OCI-LY1 (cell line): ENCODE measurements around the gene BCORL1.
A peak's percentile ranks its signal among the peaks of the same experiment; 100 is the strongest.

Source experiments
- H2AFZ ChIP-seq: fragments of 200-600 bp; sonication (generic), shearing (Covaris generic); 2 replicates; pipeline ENCODE4 v1.6.0; 2014; ENCODE audit warnings: antibody characterized with exemption, mild to moderate bottlenecking, low read length
- H3F3A ChIP-seq: fragments of 200-600 bp; sonication (generic), shearing (Covaris generic); 2 replicates; pipeline ENCODE4 v1.6.0; 2014; ENCODE audit warnings: mild to moderate bottlenecking, antibody characterized with exemption, low read length, moderate library complexity; ENCODE audit not compliant: insufficient read depth
- H3K27ac ChIP-seq: fragments of 200-600 bp; sonication (generic); 2 replicates; pipeline ENCODE4 v1.5.1; 2014; ENCODE audit warnings: low read length, mixed run types, mild to moderate bottlenecking, low read depth; ENCODE audit not compliant: poor library complexity, severe bottlenecking
- H3K27me3 ChIP-seq: fragments of 200-600 bp; sonication (generic); 2 replicates; pipeline ENCODE4 v1.6.0; 2014; ENCODE audit warnings: antibody characterized with exemption, mild to moderate bottlenecking, low read length, moderate library complexity; ENCODE audit not compliant: insufficient read depth
- H3K36me3 ChIP-seq: fragments of 200-600 bp; sonication (generic); 2 replicates; pipeline ENCODE4 v1.6.1; 2014; ENCODE audit warnings: mild to moderate bottlenecking, antibody characterized with exemption, low read length, moderate library complexity, mixed read lengths; ENCODE audit not compliant: insufficient read depth
- H3K4me1 ChIP-seq: fragments of 200-600 bp; sonication (generic); 2 replicates; pipeline ENCODE4 v1.5.1; 2014; ENCODE audit warnings: mild to moderate bottlenecking, low read length, moderate library complexity; ENCODE audit not compliant: insufficient read depth, severe bottlenecking
- H3K4me2 ChIP-seq: fragments of 200-600 bp; sonication (generic), shearing (Covaris generic); 2 replicates; pipeline ENCODE4 v1.6.1; 2014; ENCODE audit warnings: low read length
- H3K4me3 ChIP-seq: fragments of 200-600 bp; sonication (generic); 2 replicates; pipeline ENCODE4 v1.5.1; 2014; ENCODE audit warnings: low read length, low read depth, mild to moderate bottlenecking, mixed read lengths; ENCODE audit not compliant: poor library complexity, severe bottlenecking
- H3K79me2 ChIP-seq: fragments of 200-600 bp; shearing (Covaris generic); 2 replicates; pipeline ENCODE4 v1.6.1; 2016; ENCODE audit warnings: mixed run types, low read length, mixed read lengths; ENCODE audit not compliant: insufficient read depth
- H3K9ac ChIP-seq: fragments of 200-600 bp; sonication (generic), shearing (Covaris generic); 2 replicates; pipeline ENCODE4 v1.6.1; 2014; ENCODE audit warnings: mild to moderate bottlenecking, low read length, mixed read lengths
- H3K9me2 ChIP-seq: fragments of 200-600 bp; sonication (generic), shearing (Covaris generic); 2 replicates; pipeline ENCODE4 v1.6.1; 2014; ENCODE audit warnings: low read depth, mild to moderate bottlenecking, low read length, mixed read lengths
- H3K9me3 ChIP-seq: fragments of 200-600 bp; shearing (Covaris generic); 2 replicates; pipeline ENCODE4 v1.6.1; 2014; ENCODE audit warnings: low read length, mixed read lengths
- H4K20me1 ChIP-seq: fragments of 200-600 bp; sonication (generic), shearing (Covaris generic); 2 replicates; pipeline ENCODE4 v1.6.0; 2016; ENCODE audit warnings: mild to moderate bottlenecking, low read length; ENCODE audit not compliant: insufficient read depth
- EZH2 ChIP-seq: fragments of 200-600 bp; sonication (generic), shearing (Covaris generic); IDR thresholded peaks from 2 replicates; pipeline ENCODE4 v1.8.0; 2017; ENCODE audit warnings: borderline replicate concordance, mixed run types, mild to moderate bottlenecking, antibody characterized with exemption, low read length, moderate library complexity, mixed read lengths
- TF ChIP-seq, protein P1 (sequence below): fragments of 200-600 bp; sonication (generic), shearing (Covaris generic); IDR thresholded peaks from 2 replicates; pipeline ENCODE4 v1.5.1; 2017; ENCODE audit warnings: mild to moderate bottlenecking, antibody characterized with exemption, low read length, moderate library complexity, mixed read lengths

The BCORL1 gene

DNA sequence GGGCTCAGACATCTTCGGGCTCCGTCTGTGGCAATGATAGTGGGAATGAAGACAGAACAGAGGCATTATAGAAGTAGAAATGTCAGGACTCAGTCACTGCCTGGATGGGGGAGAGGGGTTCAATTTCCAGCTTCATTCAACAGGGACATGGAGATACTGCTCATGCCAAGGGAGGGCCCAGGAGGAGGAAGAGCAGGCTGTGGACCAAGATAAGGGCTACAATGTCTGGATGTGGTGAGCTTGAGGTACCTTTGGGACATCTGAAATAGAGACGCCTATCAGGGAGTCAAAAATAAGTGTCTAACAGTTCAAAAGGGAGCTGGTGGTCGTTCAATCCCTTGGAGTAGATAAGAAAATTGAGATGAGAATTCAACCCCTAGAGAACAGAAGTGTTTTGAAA lies 93.3 kb downstream of the BCORL1 start:
- Histone ChIP-seq H3F3A (no peaks in the 10 kb centered on the region), H2AFZ (no peak overlapping the region), H3K79me2 (no peaks in the 10 kb centered on the region), H3K27me3 (no peaks in the 10 kb centered on the region), H4K20me1 (no peaks in the 10 kb centered on the region), H3K36me3 (peaks cover 34% of the 10 kb centered on the region), H3K4me1 (no peaks in the 10 kb centered on the region), H3K9me3 (no peaks in the 10 kb centered on the region), H3K9me2 (no peaks in the 10 kb centered on the region), H3K4me3 (no peak overlapping the region), H3K4me2 (no peak overlapping the region), H3K9ac (no peak overlapping the region), H3K27ac (no peak overlapping the region)
- TF ChIP-seq, protein P1, sequence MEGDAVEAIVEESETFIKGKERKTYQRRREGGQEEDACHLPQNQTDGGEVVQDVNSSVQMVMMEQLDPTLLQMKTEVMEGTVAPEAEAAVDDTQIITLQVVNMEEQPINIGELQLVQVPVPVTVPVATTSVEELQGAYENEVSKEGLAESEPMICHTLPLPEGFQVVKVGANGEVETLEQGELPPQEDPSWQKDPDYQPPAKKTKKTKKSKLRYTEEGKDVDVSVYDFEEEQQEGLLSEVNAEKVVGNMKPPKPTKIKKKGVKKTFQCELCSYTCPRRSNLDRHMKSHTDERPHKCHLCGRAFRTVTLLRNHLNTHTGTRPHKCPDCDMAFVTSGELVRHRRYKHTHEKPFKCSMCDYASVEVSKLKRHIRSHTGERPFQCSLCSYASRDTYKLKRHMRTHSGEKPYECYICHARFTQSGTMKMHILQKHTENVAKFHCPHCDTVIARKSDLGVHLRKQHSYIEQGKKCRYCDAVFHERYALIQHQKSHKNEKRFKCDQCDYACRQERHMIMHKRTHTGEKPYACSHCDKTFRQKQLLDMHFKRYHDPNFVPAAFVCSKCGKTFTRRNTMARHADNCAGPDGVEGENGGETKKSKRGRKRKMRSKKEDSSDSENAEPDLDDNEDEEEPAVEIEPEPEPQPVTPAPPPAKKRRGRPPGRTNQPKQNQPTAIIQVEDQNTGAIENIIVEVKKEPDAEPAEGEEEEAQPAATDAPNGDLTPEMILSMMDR: no peak
- TF ChIP-seq EZH2: no peak

GRCh38 chrX:130079824-130080406 lies 97.5 kb downstream of the BCORL1 start:
- no peaks in the 10 kb centered on the region for H3K79me2 ChIP-seq
- H3K27me3 ChIP-seq: no peaks in the 10 kb centered on the region
- no peak overlapping the region for H3K4me2 ChIP-seq
- H3K9me2 ChIP-seq: no peaks in the 10 kb centered on the region
- peaks cover 11% of the 10 kb centered on the region; the same call in 1 of the 2 replicates for H3K36me3 ChIP-seq
- H3K4me1 ChIP-seq: peaks cover 33% of the 10 kb centered on the region
- no peak overlapping the region for H3K27ac ChIP-seq
- no peak for TF ChIP-seq EZH2
- TF ChIP-seq, protein P1: peak; percentile 71
- no peak overlapping the region for H3K4me3 ChIP-seq
- no peak overlapping the region for H3K9ac ChIP-seq
- H4K20me1 ChIP-seq: no peaks in the 10 kb centered on the region
- no peak overlapping the region for H2AFZ ChIP-seq
- no peaks in the 10 kb centered on the region for H3K9me3 ChIP-seq
- no peaks in the 10 kb centered on the region for H3F3A ChIP-seq

DNA sequence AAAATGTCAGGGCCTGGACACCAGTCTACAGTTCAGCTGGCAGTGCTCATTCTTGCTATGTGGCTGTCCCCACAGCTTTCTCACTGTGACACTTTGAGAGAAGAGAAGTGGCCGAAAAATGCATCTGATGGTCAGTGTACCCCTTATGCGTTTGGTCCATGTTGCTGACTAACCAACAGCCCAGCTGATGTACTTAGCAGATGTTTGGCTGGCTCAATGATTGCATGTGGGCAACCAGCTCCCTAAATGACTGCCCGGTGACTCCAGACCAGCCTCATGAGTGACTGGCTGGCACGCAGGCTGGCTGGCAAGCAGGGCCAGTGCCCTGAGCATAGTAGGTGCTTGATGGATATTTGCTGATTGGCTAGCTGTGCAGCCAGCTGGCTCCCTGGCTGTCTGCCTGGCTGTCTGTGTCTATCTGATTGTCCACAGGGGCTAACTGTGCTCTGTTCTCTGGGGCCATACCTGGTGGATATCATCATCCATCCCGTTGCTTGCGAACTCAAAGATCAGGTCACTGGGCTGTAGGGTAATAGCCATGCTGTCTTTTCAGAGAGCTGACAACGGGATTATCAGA lies 98.4 kb downstream of the BCORL1 start:
- no peak overlapping the region for H3K4me2 ChIP-seq
- TF ChIP-seq, protein P1: no peak
- no peak for TF ChIP-seq EZH2
- peaks cover 43% of the 10 kb centered on the region for H3K4me1 ChIP-seq
- H3K9me3 ChIP-seq: no peaks in the 10 kb centered on the region
- peak overlapping the region; percentile 98 for H3K27ac ChIP-seq
- H3K27me3 ChIP-seq: no peaks in the 10 kb centered on the region
- H3K9ac ChIP-seq: no peak overlapping the region
- no peaks in the 10 kb centered on the region for H3K79me2 ChIP-seq
- no peaks in the 10 kb centered on the region for H4K20me1 ChIP-seq
- no peaks in the 10 kb centered on the region for H3F3A ChIP-seq
- no peaks in the 10 kb centered on the region for H3K9me2 ChIP-seq
- no peak overlapping the region for H2AFZ ChIP-seq
- no peak overlapping the region for H3K4me3 ChIP-seq
- H3K36me3 ChIP-seq: peaks cover 11% of the 10 kb centered on the region; the same call in 1 of the 2 replicates
